ENCODE data around the gene ARHGAP21. TPM values are rescaled to one million over a fixed set of nuclear protein-coding genes. Genes with fewer than 3 reads are reported as not detected.
"Not testable (repeated sequence)": the region's sequence is repeated elsewhere in the genome, so short reads cannot be mapped to it uniquely, and the experiment has no call there.

The ARHGAP21 gene
- polyA plus RNA-seq (2013): 65.0 and 66.8 TPM in 2 replicates

GRCh38 chr10:24723788-24724380 lies at the start of gene ARHGAP21:
ARHGAP21 (minus strand) TSS chr10:24723887; CDS start chr10:24721899, 1,988 bp downstream.
- peak within 1 kb of the TSS; percentile 96 for H4K91ac ChIP-seq (ENCODE audit: low read depth, low read length)
- H3K9me3 ChIP-seq (ENCODE audit: insufficient read depth, low read depth, low read length): no peaks in the 10 kb centered on the region
- H3K4me1 ChIP-seq (ENCODE audit: control insufficient read depth in 1 of 2, insufficient read depth in 2 of 2, low read length in 2 of 2): peaks cover 10 to 14% of the 10 kb centered on the region in 2 experiments
- whole genome bisulfite sequencing (ENCODE audit: extremely low coverage, insufficient coverage, insufficient read length): no CpG with 5 or more reads among the region's 46 CpGs
- no peaks in the 10 kb centered on the region for H3K27me3 ChIP-seq (ENCODE audit: insufficient read depth, low read length)
- H3K23ac ChIP-seq (ENCODE audit: low read length): peak within 1 kb of the TSS; percentile 44
- peak within 1 kb of the TSS; percentile 93 for H3K9ac ChIP-seq (ENCODE audit: low read length)
- H3K36me3 ChIP-seq (ENCODE audit: control insufficient read depth in 1 of 2, insufficient read depth in 2 of 2, low read length in 2 of 2): peaks cover 3 to 5% of the 10 kb centered on the region in 2 experiments
- H2AFZ ChIP-seq (ENCODE audit: insufficient read depth, low read length, poor library complexity): peak within 1 kb of the TSS; percentile 86
- peaks cover 24% of the 10 kb centered on the region for H3K79me1 ChIP-seq (ENCODE audit: low read length)
- H2BK5ac ChIP-seq (ENCODE audit: low read depth, low read length, poor library complexity): peak within 1 kb of the TSS; percentile 96
- H3K14ac ChIP-seq (ENCODE audit: low read length): peak within 1 kb of the TSS; percentile 95
- H2AK5ac ChIP-seq (ENCODE audit: low read length): peak within 1 kb of the TSS; percentile 91
- peak within 1 kb of the TSS; percentile 98 for H3K18ac ChIP-seq (ENCODE audit: low read length)
- peak within 1 kb of the TSS; percentile 83 for H4K12ac ChIP-seq (ENCODE audit: low read depth, low read length)
- peak within 1 kb of the TSS; percentile 94 for H2BK120ac ChIP-seq (ENCODE audit: insufficient read depth, low read length, poor library complexity)
- peaks cover 25% of the 10 kb centered on the region for H3K79me2 ChIP-seq (ENCODE audit: control insufficient read depth, insufficient read depth, low read length, poor library complexity)
- H3K4me2 ChIP-seq (ENCODE audit: low read length): peak within 1 kb of the TSS; percentile 90
- peak within 1 kb of the TSS; percentile 96 for H3K4ac ChIP-seq (ENCODE audit: low read depth, low read length)
- peak within 1 kb of the TSS; percentile 84 for H4K8ac ChIP-seq (ENCODE audit: low read depth, low read length)
- peak; percentile 61 to 81 for DNase-seq
- peak within 1 kb of the TSS; percentile 82 for H3K4me3 ChIP-seq (ENCODE audit: low read depth, low read length)
- H3K27ac ChIP-seq (ENCODE audit: low read depth, low read length): peak within 1 kb of the TSS; percentile 82
- H2BK12ac ChIP-seq (ENCODE audit: low read length): peak within 1 kb of the TSS; percentile 67

- Histone ChIP-seq H2AFZ (ENCODE audit: insufficient read depth, low read length, poor library complexity) (no peak overlapping the region), H2BK120ac (ENCODE audit: insufficient read depth, low read length, poor library complexity) (no peak overlapping the region), H3K4ac (ENCODE audit: low read depth, low read length) (no peak overlapping the region), H4K12ac (ENCODE audit: low read depth, low read length) (no peak overlapping the region), H3K23ac (ENCODE audit: low read length) (no peak overlapping the region), H3K27me3 (ENCODE audit: insufficient read depth, low read length) (no peaks in the 10 kb centered on the region), H3K79me2 (ENCODE audit: control insufficient read depth, insufficient read depth, low read length, poor library complexity) (no peaks in the 10 kb centered on the region), H3K14ac (ENCODE audit: low read length) (no peak overlapping the region), H3K4me2 (ENCODE audit: low read length) (no peak overlapping the region), H2BK5ac (ENCODE audit: low read depth, low read length, poor library complexity) (no peak overlapping the region), H3K9ac (ENCODE audit: low read length) (no peak overlapping the region), H3K79me1 (ENCODE audit: low read length) (no peaks in the 10 kb centered on the region), H3K4me3 (ENCODE audit: low read depth, low read length) (no peak overlapping the region), H4K91ac (ENCODE audit: low read depth, low read length) (no peak overlapping the region), H3K4me1 (ENCODE audit: control insufficient read depth in 1 of 2, insufficient read depth in 2 of 2, low read length in 2 of 2) (no peaks in the 10 kb centered on the region), H2BK12ac (ENCODE audit: low read length) (no peak overlapping the region), H3K9me3 (ENCODE audit: insufficient read depth, low read depth, low read length) (no peaks in the 10 kb centered on the region), H2AK5ac (ENCODE audit: low read length) (no peak overlapping the region), H3K18ac (ENCODE audit: low read length) (no peak overlapping the region), H4K8ac (ENCODE audit: low read depth, low read length) (no peak overlapping the region), H3K36me3 (ENCODE audit: control insufficient read depth in 1 of 2, insufficient read depth in 2 of 2, low read length in 2 of 2) (no peaks in the 10 kb centered on the region), H3K27ac (ENCODE audit: low read depth, low read length) (no peak overlapping the region)
- DNase-seq: peak in 1 of 2 donors; percentile 39
- no CpG with 5 or more reads among the region's 1 CpG for WGBS (ENCODE audit: extremely low coverage, insufficient coverage, insufficient read length)
These were observed 48.4 kb upstream of the ARHGAP21 start for GRCh38 chr10:24771943-24772694.

GRCh38 chr10:24764991-24765390 lies 41.3 kb upstream of the ARHGAP21 start:
- not testable (repeated sequence) for H3K9me3 ChIP-seq (ENCODE audit: insufficient read depth, low read depth, low read length); H2BK5ac ChIP-seq (ENCODE audit: low read depth, low read length, poor library complexity); H4K8ac ChIP-seq (ENCODE audit: low read depth, low read length); H3K4ac ChIP-seq (ENCODE audit: low read depth, low read length); H3K27ac ChIP-seq (ENCODE audit: low read depth, low read length); H2BK12ac ChIP-seq (ENCODE audit: low read length); H2AFZ ChIP-seq (ENCODE audit: insufficient read depth, low read length, poor library complexity); H3K23ac ChIP-seq (ENCODE audit: low read length); H3K36me3 ChIP-seq (ENCODE audit: control insufficient read depth in 1 of 2, insufficient read depth in 2 of 2, low read length in 2 of 2); H3K79me1 ChIP-seq (ENCODE audit: low read length); H2BK120ac ChIP-seq (ENCODE audit: insufficient read depth, low read length, poor library complexity); H3K79me2 ChIP-seq (ENCODE audit: control insufficient read depth, insufficient read depth, low read length, poor library complexity); H3K4me3 ChIP-seq (ENCODE audit: low read depth, low read length); H3K14ac ChIP-seq (ENCODE audit: low read length); H3K4me1 ChIP-seq (ENCODE audit: control insufficient read depth in 1 of 2, insufficient read depth in 2 of 2, low read length in 2 of 2); H3K9ac ChIP-seq (ENCODE audit: low read length); H4K12ac ChIP-seq (ENCODE audit: low read depth, low read length); H3K4me2 ChIP-seq (ENCODE audit: low read length); H3K18ac ChIP-seq (ENCODE audit: low read length); DNase-seq; H4K91ac ChIP-seq (ENCODE audit: low read depth, low read length); H3K27me3 ChIP-seq (ENCODE audit: insufficient read depth, low read length); H2AK5ac ChIP-seq (ENCODE audit: low read length)
- WGBS (ENCODE audit: extremely low coverage, insufficient coverage, insufficient read length): no CpG with 5 or more reads among the region's 1 CpG

- Histone ChIP-seq H3K79me2 (ENCODE audit: control insufficient read depth, insufficient read depth, low read length, poor library complexity) (no peaks in the 10 kb centered on the region), H3K9me3 (ENCODE audit: insufficient read depth, low read depth, low read length) (peaks cover 5% of the 10 kb centered on the region), H4K91ac (ENCODE audit: low read depth, low read length) (no peak overlapping the region), H3K23ac (ENCODE audit: low read length) (no peak overlapping the region), H3K4me3 (ENCODE audit: low read depth, low read length) (no peak overlapping the region), H3K14ac (ENCODE audit: low read length) (no peak overlapping the region), H3K4me1 (ENCODE audit: control insufficient read depth in 1 of 2, insufficient read depth in 2 of 2, low read length in 2 of 2) (peaks cover 0 to 2% of the 10 kb centered on the region in 2 experiments), H2BK12ac (ENCODE audit: low read length) (no peak overlapping the region), H2AFZ (ENCODE audit: insufficient read depth, low read length, poor library complexity) (no peak overlapping the region), H2AK5ac (ENCODE audit: low read length) (no peak overlapping the region), H3K36me3 (ENCODE audit: control insufficient read depth in 1 of 2, insufficient read depth in 2 of 2, low read length in 2 of 2) (no peaks in the 10 kb centered on the region), H3K4ac (ENCODE audit: low read depth, low read length) (no peak overlapping the region), H3K27me3 (ENCODE audit: insufficient read depth, low read length) (no peaks in the 10 kb centered on the region), H2BK5ac (ENCODE audit: low read depth, low read length, poor library complexity) (no peak overlapping the region), H3K79me1 (ENCODE audit: low read length) (no peaks in the 10 kb centered on the region), H3K27ac (ENCODE audit: low read depth, low read length) (no peak overlapping the region), H3K18ac (ENCODE audit: low read length) (no peak overlapping the region), H3K4me2 (ENCODE audit: low read length) (peak overlapping the region; percentile 21), H4K12ac (ENCODE audit: low read depth, low read length) (no peak overlapping the region), H4K8ac (ENCODE audit: low read depth, low read length) (no peak overlapping the region), H2BK120ac (ENCODE audit: insufficient read depth, low read length, poor library complexity) (no peak overlapping the region), H3K9ac (ENCODE audit: low read length) (no peak overlapping the region)
- WGBS (ENCODE audit: extremely low coverage, insufficient coverage, insufficient read length): no CpG with 5 or more reads among the region's 2 CpGs
- DNase-seq: peak; percentile 24 to 75
These were observed 39.4 kb upstream of the ARHGAP21 start for GRCh38 chr10:24762966-24763623.
